Non-pigmented ciliary epithelial cell (primary cell): ENCODE results near the gene UBTD1.
"Not testable (repeated sequence)": the region's sequence is repeated elsewhere in the genome, so short reads cannot be mapped to it uniquely, and the experiment has no call there.

ENCODE experiments used
- DNase-seq: peaks from one replicate; pipeline ENCODE4 v3.0.0-alpha.2; 2010; ENCODE audit warnings: low read depth

Gene UBTD1, protein sequence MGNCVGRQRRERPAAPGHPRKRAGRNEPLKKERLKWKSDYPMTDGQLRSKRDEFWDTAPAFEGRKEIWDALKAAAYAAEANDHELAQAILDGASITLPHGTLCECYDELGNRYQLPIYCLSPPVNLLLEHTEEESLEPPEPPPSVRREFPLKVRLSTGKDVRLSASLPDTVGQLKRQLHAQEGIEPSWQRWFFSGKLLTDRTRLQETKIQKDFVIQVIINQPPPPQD

GRCh38 chr10:97498841-97499560 is at the start of gene UBTD1:
Gene UBTD1, plus strand, starts transcription at chr10:97498924. Its CDS starts 280 bp downstream, at chr10:97499204.
- no peak for DNase-seq

- no peak for DNase-seq
Measured at GRCh38 chr10:97450828-97451227, 47.9 kb upstream of the UBTD1 start.

DNA sequence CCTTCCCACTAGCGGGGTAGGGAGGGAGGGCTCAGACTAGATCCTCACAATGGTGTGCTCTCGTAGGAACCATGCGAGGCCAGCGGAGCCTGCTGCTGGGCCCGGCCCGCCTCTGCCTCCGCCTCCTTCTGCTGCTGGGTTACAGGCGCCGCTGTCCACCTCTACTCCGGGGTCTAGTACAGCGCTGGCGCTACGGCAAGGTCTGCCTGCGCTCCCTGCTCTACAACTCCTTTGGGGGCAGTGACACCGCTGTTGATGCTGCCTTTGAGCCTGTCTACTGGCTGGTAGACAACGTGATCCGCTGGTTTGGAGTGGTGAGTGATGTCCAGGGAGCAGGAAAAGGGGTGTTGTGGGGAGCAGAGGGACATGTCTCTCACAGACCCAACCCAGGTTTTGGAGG is 47.1 kb upstream of the UBTD1 start:
- no peak for DNase-seq

DNA sequence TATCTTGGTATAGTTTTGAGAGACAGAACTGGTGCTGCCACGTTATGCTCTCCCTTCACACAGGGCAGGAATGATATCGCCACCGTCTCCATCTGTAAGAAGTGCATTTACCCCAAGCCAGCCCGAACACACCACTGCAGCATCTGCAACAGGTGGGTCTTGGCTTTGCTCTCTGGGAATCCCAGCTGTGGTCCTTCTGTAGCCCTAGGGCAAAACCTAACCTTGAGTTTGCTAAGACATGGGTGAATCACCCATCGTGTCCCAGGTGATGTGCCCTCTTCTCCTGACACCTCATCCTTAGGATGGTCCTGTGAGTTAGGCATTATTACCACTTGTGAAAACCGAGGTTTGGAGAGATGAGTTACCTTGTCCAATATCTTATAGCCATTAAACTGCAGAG is 46.4 kb upstream of the UBTD1 start:
- DNase-seq = no peak

DNA sequence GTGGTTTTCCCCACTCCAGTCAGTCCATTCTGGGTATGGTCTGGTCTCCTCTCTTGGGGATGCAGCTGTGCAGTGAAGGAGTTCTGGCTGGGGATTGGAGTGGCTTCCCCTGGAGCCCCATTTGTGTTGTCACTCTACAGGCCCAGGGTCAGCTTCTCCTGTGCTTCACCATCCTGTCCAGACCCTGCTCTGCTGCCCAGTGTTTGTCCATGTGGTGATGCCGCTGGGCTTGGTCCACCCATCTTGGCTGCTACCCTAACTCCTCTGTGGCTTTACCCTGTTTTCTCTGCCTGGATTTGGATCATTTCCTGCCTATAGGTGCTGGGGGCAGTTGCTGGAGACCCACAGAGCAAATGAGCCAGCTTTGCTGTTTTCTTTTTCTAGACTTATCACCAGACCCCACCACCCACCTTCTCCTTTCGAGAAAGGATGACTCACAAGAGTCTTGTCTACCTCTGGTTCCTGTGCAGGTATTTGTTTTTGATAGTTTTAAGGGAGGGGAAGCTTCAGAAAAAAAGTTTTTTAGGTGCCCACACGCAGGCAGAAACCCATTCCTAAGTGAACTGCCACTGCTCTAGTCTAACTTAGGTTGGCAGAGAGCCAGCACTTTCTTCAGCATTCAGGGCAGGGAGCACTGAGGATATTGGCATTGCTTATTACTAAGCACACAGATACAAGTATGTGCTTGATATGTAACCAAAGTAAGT is 44.2 kb upstream of the UBTD1 start:
- DNase-seq = no peak

DNA sequence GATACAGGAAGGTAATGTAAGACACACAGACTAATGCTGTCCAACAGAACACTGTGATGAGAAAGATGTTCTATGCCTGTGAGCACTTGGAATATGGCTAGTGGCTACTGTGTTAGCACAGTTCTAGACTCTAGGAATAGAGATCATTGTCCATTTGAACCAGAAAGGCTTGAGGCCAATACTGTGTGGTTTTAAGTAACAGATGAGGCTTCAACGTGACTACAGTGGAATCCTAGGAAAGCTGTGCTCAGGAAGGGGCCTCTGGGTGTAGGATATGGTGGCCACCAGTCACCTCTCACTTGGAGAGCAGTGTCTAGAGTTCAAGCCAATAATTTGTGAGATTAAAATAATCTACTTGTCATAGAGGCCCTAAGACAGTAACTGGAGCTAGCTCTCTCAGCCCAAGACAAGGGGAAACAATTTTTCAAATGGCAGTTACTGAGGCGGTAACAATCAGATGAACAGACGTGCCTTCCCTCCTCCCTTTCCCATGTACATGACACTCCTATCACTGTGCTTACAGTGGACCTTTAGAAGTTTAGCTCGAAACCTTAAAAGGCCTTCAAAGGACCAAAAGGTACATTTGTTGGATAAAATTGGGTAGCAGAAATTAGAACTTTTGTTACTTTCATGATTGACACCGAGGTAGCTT is 42.6 kb upstream of the UBTD1 start:
- no peak for DNase-seq

- DNase-seq = no peak
Measured at GRCh38 chr10:97456686-97457065, 42.0 kb upstream of the UBTD1 start.

DNA sequence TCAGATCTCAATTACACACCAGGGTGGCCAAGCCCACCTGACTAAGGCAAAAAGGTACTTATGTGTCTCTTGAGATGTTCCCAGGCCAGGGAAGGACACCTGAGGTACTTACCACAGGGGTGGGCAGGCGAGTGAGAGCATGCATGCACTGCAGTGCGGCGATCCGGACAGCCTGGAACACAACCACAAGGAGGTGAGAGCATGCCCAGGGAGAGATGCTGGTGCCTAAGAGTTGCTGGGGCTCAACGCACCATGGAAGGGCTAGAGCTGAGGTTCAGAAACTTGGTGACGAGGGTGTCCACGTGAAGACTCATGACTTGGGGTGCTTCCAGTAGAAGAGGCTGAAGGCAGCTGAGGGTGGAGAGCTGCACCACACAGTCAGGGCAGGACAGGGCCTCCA is 39.6 kb upstream of the UBTD1 start:
- DNase-seq = no peak

DNA sequence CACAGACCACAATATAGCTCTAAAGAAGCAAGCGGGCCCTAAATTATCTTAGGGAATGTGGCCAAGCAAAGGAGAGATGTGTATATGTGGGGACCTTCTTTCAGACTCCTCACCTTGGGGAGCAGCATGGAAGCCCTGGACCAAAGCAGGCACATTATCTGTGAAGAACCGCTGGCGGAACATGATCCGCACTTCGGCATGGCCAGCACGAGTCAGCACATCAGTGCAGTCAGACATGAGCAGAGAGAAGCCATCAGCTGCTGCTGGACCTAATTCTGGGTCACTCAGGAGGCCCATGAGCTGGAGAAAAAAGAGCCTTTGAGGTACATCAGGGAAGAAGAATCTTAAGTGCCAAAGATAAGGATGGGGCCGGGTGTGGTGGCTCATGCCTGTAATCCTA is 38.8 kb upstream of the UBTD1 start:
- DNase-seq = no peak

DNA sequence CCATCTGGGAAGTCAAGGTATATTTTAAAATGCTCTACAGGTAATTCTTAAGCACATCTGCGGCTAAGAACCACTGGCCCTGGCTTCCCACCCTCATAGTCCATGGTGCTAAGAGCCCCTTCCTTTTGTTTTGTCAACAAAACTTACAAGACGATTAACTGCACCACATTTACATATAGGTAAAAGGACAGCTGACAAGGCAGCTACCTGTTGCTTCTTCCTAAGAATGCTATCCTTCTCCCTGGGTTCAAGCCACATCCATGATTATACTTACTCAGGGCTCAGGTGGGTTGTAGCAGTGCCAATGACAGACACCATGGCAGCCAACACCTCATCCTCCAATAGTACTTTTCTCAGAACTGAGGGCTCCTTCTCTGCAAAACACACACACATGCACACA is 36.4 kb upstream of the UBTD1 start:
- no peak for DNase-seq

DNA sequence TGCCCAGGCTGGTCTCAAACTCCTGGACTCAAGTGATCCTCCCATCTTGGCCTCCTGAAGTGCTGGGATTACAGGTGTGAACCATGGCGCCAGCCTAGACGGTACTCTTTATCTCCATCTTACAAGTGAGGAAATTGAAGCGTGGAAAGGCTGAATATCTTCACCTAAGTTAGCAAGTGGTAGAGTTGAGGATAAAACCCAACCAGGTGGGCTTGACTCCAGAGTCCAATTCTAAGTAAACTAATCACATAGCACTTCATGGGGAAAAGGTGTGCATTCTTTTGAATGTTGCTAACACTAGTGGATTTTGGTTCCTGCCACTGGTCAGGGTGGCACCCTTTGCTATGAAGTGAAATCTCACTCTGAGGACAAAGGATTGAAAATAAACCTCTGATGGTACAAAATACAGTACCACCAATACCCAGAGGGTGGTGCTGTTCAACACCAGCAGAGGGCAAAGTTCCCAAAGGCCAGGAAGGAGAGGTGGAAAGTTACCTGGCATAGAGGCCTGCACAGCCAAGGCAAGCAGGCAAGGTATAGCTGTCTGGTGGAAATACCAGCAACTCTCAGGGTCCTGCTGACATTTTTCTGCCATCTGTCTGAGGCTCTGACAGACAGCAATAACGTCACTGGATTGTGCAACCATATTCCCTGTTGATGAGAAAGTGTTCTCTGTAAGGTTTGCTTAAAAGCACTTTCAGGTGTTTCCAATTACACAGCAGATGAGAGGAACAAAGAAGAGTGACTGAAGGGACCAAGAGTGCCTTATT is 35.2 kb upstream of the UBTD1 start:
- DNase-seq = no peak

DNA sequence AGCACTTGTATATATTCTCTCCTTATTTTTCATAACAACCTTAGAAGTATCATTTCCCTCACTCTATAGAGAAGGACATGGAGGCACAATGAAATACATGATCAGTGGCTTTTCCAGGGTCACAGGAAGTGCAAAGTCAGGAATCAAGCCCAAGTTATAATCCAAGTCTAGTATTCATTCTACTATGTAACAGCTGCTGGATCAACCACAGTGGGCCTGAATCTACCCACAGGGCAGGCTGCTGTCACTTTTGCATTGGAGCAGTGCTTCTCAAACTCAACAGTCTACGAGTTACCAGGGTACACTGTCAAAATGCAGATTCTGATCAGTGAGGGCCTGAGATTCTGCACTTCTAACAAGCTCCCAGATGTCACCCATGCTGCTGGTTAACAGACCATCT is 34.5 kb upstream of the UBTD1 start:
- DNase-seq = no peak

DNA sequence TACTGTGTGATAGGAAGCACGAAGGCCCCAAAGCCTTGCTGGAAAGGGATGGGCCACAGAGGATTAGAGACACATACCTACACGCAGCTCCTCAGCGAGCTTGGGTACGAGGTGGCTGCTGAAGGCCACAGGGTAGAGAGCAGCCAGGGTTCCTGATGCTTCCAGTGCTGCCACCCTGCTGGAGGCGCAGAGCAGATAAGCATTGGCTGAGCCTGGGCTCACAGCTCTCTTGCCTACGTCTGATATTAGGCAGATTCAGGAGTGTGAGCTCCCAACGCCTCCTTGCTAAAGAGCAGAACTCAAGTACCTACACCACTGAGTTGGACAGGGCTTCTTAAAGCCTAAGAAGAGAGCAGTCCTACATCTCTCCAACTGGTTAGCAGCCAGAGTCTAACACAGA is 32.7 kb upstream of the UBTD1 start:
- DNase-seq = no peak

DNA sequence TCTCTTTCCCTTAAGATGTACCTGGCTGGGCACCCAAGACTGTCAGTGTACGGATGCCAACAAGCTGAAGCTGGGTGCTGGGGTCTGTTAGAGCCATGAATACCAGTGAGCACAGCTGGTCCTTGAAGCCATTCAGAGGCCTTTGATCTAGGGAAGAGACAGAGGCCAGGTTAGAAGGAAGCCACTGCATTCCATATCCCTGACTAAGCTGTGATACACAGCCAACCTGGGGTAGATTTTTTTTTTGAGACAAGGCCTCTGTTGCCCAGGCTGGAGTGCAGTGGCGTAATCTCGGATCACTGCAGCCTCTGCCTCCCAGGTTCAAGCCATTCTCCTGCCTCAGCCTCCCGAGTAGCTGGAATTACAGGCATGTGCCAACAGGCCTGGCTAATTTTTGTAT is 32.0 kb upstream of the UBTD1 start:
- DNase-seq = no peak

DNA sequence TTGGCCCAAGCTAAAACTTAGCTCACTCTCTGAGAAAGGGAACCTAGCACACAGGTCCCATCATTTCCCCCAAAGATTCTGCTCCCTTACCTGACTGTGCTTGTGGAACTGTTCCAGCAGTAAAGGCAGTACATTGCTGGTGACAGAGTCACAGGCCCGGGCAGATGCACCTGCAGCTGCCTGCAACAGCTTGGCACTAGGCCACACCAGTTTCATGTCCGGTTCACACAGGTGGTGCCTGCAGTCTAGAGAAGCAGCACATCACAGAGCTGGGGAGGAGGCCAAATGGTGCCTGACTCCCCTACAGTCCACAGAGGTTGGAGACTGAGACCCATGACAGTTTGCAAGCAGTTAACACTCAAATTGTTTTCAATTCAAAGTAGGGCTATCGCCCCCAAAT is 30.6 kb upstream of the UBTD1 start:
- DNase-seq = no peak

DNA sequence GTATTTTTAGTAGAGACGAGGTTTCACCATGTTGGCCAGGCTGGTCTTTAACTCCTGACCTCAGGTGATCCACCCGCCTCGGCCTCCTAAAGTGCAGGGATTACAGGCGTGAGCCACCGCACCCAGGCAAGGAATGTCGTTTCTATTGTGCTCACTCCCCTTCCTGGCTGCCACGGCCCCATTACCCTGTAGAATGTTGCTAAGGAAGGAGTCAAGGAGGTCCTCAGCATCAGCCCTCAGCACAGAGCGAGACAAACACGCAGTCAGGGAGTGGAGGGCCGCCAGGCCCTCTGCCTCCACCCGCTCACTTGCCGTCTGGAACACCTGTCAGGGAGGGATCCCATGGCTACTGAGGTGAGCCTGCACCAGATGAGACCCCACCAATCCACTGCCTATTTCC is 29.9 kb upstream of the UBTD1 start:
- DNase-seq = not testable (repeated sequence)

DNA sequence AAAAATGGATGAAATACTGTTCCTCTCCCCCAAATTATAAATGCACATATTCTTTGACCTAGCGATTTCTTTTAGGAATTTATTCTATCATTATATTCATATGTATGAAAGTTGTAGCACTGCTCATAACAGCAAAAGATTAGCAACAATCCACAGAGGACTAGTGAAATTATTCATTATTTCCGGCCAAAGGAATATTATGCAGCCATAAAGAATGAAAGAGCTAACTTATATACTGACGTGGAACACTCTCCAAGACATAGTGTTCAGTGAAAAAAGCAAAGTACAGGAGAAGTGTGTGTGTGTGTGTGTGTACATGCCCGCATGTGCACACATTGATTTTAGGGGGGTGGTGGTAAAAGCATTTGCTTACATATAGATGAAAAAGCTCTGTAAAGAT is 23.8 kb upstream of the UBTD1 start:
- DNase-seq = no peak

DNA sequence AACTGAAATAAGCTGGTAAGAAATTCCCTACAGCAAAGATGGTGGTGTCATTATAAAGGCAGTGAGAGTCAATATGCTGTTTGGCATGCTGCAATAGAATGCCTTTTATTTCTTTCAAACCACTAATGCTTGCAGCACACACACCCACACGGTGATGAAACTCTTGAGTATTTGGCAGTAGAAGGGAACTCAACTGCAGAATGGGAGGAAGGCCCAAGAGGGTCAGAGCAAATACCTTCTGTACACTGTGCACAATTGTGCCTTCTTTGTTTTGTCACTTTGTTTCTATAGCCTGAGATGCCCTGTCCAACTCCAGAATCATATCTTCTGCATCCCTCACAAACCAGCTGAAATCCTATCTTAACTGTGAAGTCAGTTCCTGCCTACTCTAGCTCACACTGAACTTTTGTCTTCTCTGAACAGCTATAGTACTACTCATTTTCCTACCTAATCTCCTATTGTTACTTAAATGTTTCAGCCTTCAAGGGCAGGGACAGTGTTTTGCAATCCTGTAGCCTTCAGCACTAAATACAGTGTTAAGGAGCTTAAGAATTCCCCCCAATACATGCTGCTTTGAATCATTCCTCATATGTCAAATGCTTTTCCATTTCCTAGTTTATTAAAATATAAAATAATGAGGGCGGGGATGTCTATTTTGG is 22.7 kb upstream of the UBTD1 start:
- DNase-seq = no peak

DNA sequence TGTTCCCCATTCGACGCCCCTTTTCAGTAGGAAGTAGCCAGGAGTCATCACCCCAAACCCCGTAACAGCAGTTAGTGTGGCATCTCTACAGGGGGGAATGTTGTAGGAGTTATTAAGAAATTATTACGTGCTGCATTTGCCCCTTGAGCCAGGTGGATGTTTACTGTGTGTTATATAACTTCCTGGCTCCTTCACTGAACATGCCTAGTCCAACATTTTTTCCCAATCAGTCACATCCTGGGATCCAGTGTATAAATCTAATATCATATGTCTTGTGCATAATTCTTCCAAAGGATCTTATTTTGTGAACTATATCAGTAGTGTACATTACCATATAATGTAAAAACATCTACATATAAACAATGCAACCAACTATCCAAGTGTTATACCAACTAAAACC is 19.3 kb upstream of the UBTD1 start:
- not testable (repeated sequence) for DNase-seq

- DNase-seq = no peak
Measured at GRCh38 chr10:97479939-97480338, 18.8 kb upstream of the UBTD1 start.

DNA sequence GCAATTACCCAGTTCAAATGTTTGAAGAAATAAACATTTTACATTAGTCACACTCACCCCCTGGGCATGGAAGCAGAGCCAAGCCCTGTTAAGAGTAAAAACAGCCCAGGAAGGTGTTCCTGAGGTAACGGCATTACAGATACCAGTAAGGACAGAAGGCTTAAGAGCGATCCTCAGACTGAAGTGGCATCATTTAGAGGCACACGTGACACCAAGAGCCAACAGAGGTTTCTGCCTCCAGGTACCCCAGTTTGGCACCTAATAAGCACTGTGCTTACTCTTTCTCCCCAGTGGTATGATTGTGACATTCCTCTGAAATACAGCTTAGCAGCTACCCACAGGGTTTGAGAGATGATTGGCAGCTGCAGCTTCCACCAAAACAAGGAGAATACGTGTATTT is 17.7 kb upstream of the UBTD1 start:
- DNase-seq = no peak

- DNase-seq = no peak
Measured at GRCh38 chr10:97482381-97482780, 16.3 kb upstream of the UBTD1 start.
